Right lobe of liver (tissue), 4 donors: Measurements from ENCODE around the gene MYO10.

Experiments used
- CTCF ChIP-seq, 4 donors: fragments of 200-600 bp in 3 of 4; fragments of 450-650 bp in 1 of 4; IDR thresholded peaks; one replicate each; pipeline versions ENCODE4 v1.5.1 to v1.8.0; 2016 to 2022; ENCODE audit warnings: antibody characterized with exemption in 4 of 4, mild to moderate bottlenecking in 2 of 4
- POLR2A ChIP-seq: fragments of 450-650 bp; IDR thresholded peaks from one replicate; pipeline ENCODE4 v1.6.1; 2017; ENCODE audit warnings: antibody characterized with exemption, mild to moderate bottlenecking
- donor health status: DM: no; HTN: no; CAD: no.
- donor health status: DM: no; HTN: no; CAD: no.
- donor health status: DM: no; HTN: yes; CAD: no.

GRCh38 chr5:16776611-16777251 is 159.4 kb downstream of the MYO10 start:
- TF ChIP-seq CTCF (IDR thresholded peaks at IDR 0.05) (peak; percentile 25 to 50 (median 38)), POLR2A (no peak)
